HS-27A (cell line): ENCODE measurements around the gene CARS1.

Source experiments
- DNase-seq: peaks from one replicate; pipeline ENCODE4 v3.0.0-alpha.2; 2012; ENCODE audit warnings: low read depth, missing footprints

Gene CARS1

GRCh38 chr11:3060436-3061025, 3.3 kb upstream of the CARS1 start:
- no peak for DNase-seq

GRCh38 chr11:3058753-3059664, 1.8 kb upstream of the CARS1 start:
- DNase-seq: peak; percentile 43

- no peak for DNase-seq
Observed at GRCh38 chr11:3056296-3057068, 741 bp downstream of the CARS1 start.

GRCh38 chr11:3055891-3056290, 1.3 kb downstream of the CARS1 start:
- DNase-seq: no peak

GRCh38 chr11:3052567-3052966, 4.7 kb downstream of the CARS1 start:
- DNase-seq: no peak

GRCh38 chr11:3052109-3052479, 5.1 kb downstream of the CARS1 start:
- no peak for DNase-seq

- DNase-seq: no peak
Observed at GRCh38 chr11:3051196-3052108, 5.8 kb downstream of the CARS1 start.

- DNase-seq: no peak
Observed at GRCh38 chr11:3050386-3051195, 6.6 kb downstream of the CARS1 start.

- DNase-seq: peak; percentile 83
Observed at GRCh38 chr11:3049430-3050243, 7.6 kb downstream of the CARS1 start.

- no peak for DNase-seq
Observed at GRCh38 chr11:3047637-3048036, 9.6 kb downstream of the CARS1 start.

GRCh38 chr11:3046641-3047040, 10.6 kb downstream of the CARS1 start:
- no peak for DNase-seq

- DNase-seq: no peak
Observed at GRCh38 chr11:3046190-3046589, 11.0 kb downstream of the CARS1 start.

GRCh38 chr11:3044915-3045314, 12.3 kb downstream of the CARS1 start:
- DNase-seq: no peak

GRCh38 chr11:3044004-3044403, 13.2 kb downstream of the CARS1 start:
- DNase-seq: no peak

- DNase-seq: no peak
Observed at GRCh38 chr11:3043315-3043871, 13.8 kb downstream of the CARS1 start.

GRCh38 chr11:3042496-3043314, 14.5 kb downstream of the CARS1 start:
- no peak for DNase-seq

- DNase-seq: no peak
Observed at GRCh38 chr11:3041699-3042441, 15.4 kb downstream of the CARS1 start.

GRCh38 chr11:3040881-3041280, 16.3 kb downstream of the CARS1 start:
- no peak for DNase-seq
